Esophagus squamous epithelium (tissue), 4 donors: ENCODE data around the gene TGFBR3.

Experiments used
- POLR2A ChIP-seq, 4 donors: fragments of 450-650 bp; IDR thresholded peaks; one replicate each; pipeline ENCODE4 v1.6.1; 2017; ENCODE audit warnings: antibody characterized with exemption in 4 of 4, mild to moderate bottlenecking in 4 of 4, moderate library complexity in 3 of 4
- TF ChIP-seq, protein P1 (sequence below), 6 experiments: fragments of 450-650 bp in 4 of 6; fragments of 200-600 bp in 2 of 6; sonication (generic) in 2 of 6; IDR thresholded peaks; one replicate each; pipeline ENCODE4 v1.5.1; 2016 to 2019; ENCODE audit warnings: antibody characterized with exemption in 6 of 6, mild to moderate bottlenecking in 4 of 6, moderate library complexity in 4 of 6

- TF ChIP-seq, protein P1, sequence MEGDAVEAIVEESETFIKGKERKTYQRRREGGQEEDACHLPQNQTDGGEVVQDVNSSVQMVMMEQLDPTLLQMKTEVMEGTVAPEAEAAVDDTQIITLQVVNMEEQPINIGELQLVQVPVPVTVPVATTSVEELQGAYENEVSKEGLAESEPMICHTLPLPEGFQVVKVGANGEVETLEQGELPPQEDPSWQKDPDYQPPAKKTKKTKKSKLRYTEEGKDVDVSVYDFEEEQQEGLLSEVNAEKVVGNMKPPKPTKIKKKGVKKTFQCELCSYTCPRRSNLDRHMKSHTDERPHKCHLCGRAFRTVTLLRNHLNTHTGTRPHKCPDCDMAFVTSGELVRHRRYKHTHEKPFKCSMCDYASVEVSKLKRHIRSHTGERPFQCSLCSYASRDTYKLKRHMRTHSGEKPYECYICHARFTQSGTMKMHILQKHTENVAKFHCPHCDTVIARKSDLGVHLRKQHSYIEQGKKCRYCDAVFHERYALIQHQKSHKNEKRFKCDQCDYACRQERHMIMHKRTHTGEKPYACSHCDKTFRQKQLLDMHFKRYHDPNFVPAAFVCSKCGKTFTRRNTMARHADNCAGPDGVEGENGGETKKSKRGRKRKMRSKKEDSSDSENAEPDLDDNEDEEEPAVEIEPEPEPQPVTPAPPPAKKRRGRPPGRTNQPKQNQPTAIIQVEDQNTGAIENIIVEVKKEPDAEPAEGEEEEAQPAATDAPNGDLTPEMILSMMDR (IDR thresholded peaks at IDR 0.05) = peak; percentile 12 to 66 (median 50)
- TF ChIP-seq POLR2A (IDR thresholded peaks at IDR 0.05) = peak in 3 of 4 donors; percentile 42 to 91 (median 85)
Measured at GRCh38 chr1:91885716-91886506, at the start of gene TGFBR3.
